GM23338 (cell line): Measurements from ENCODE around the gene MIPEP. TPM values are rescaled to one million over a fixed set of nuclear protein-coding genes. Genes with fewer than 3 reads are reported as not detected.

Experiments used
- ATAC-seq: fragments of 200-7000 bp; cut with Tn5 transposase; 3 replicates; pipeline ENCODE4 v1.9.1; 2020
- DNase-seq: peaks from one replicate; pipeline ENCODE4 v3.0.0-alpha.2; 2015; ENCODE audit warnings: low spot score
- H2AFZ ChIP-seq: fragments of 200-600 bp; sonication (generic); 2 replicates; pipeline ENCODE4 v1.8.0; 2016; ENCODE audit warnings: antibody characterized with exemption, mild to moderate bottlenecking, moderate library complexity
- H3F3A ChIP-seq: fragments of 200-600 bp; sonication (generic); replicated peaks from 2 replicates; pipeline ENCODE4 v1.8.0; 2017; ENCODE audit warnings: antibody characterized with exemption, mixed run types, low read depth
- H3K27ac ChIP-seq: fragments of 200-600 bp; sonication (generic); 2 replicates; pipeline ENCODE4 v1.6.1; 2016; ENCODE audit warnings: low read depth
- H3K27me3 ChIP-seq: fragments of 200-600 bp; sonication (generic); 2 replicates; pipeline ENCODE4 v1.8.0; 2016; ENCODE audit warnings: mild to moderate bottlenecking, mixed run types, moderate library complexity; ENCODE audit not compliant: insufficient read depth
- H3K36me3 ChIP-seq: fragments of 200-600 bp; sonication (generic); 2 replicates; pipeline ENCODE4 v1.8.0; 2016; ENCODE audit warnings: mild to moderate bottlenecking; ENCODE audit not compliant: insufficient read depth
- H3K4me1 ChIP-seq: fragments of 200-600 bp; sonication (generic); 2 replicates; pipeline ENCODE4 v1.8.0; 2016; ENCODE audit warnings: mild to moderate bottlenecking, moderate library complexity; ENCODE audit not compliant: insufficient read depth
- H3K4me2 ChIP-seq: fragments of 200-600 bp; sonication (generic); 2 replicates; pipeline ENCODE4 v1.7.1; 2017; ENCODE audit warnings: mixed run types
- H3K4me3 ChIP-seq: fragments of 200-600 bp; sonication (generic); 2 replicates; pipeline ENCODE4 v1.6.1; 2016; ENCODE audit warnings: mixed run types
- H3K79me2 ChIP-seq: fragments of 200-600 bp; sonication (generic); replicated peaks from 2 replicates; pipeline ENCODE4 v1.8.0; 2017; ENCODE audit warnings: mild to moderate bottlenecking; ENCODE audit not compliant: insufficient read depth
- H3K9me2 ChIP-seq: fragments of 200-600 bp; sonication (generic); 2 replicates; pipeline ENCODE4 v1.8.0; 2017; ENCODE audit not compliant: insufficient read depth
- H4K20me1 ChIP-seq: fragments of 200-600 bp; sonication (generic); replicated peaks from 2 replicates; pipeline ENCODE4 v1.8.0; 2017; ENCODE audit warnings: mild to moderate bottlenecking; ENCODE audit not compliant: insufficient read depth
- H3K27ac Mint-ChIP-seq: 2 replicates; pipeline ENCODE4 v1.8.0; 2020; ENCODE audit warnings: inconsistent platforms, mild to moderate bottlenecking, moderate library complexity, mixed read lengths
- H3K27me3 Mint-ChIP-seq: 3 replicates; pipeline ENCODE4 v1.8.0; 2022; ENCODE audit warnings: low read depth, mild to moderate bottlenecking, moderate library complexity, mixed read lengths, inconsistent platforms; ENCODE audit not compliant: insufficient read depth, poor library complexity
- H3K36me3 Mint-ChIP-seq: 3 replicates; pipeline ENCODE4 v1.8.0; 2021; ENCODE audit warnings: low read depth, mild to moderate bottlenecking, inconsistent platforms, moderate library complexity, mixed read lengths
- H3K4me1 Mint-ChIP-seq: 3 replicates; pipeline ENCODE4 v1.8.0; 2020; ENCODE audit warnings: mild to moderate bottlenecking, inconsistent platforms, mixed read lengths
- H3K4me3 Mint-ChIP-seq: 3 replicates; pipeline ENCODE4 v1.8.0; 2021; ENCODE audit warnings: moderate library complexity, mild to moderate bottlenecking, inconsistent platforms, mixed read lengths
- H3K9me3 Mint-ChIP-seq: 3 replicates; pipeline ENCODE4 v1.8.0; 2020; ENCODE audit warnings: moderate library complexity, mild to moderate bottlenecking, inconsistent platforms, mixed read lengths
- CREB1 ChIP-seq: fragments of 250-450 bp; sonication (Bioruptor Pico); IDR thresholded peaks from 2 replicates; pipeline ENCODE4 v1.5.0; 2020; ENCODE audit warnings: low read depth, mild to moderate bottlenecking, moderate library complexity
- ETS1 ChIP-seq: IDR thresholded peaks from 2 replicates; pipeline ENCODE4 v1.6.1; 2016; ENCODE audit warnings: antibody characterized with exemption
- EZH2 ChIP-seq: fragments of 200-600 bp; sonication (generic); IDR thresholded peaks from one replicate; pipeline ENCODE4 v1.8.0; 2017; ENCODE audit warnings: antibody characterized with exemption, mild to moderate bottlenecking, low read depth; ENCODE audit not compliant: unreplicated experiment
- EZH2phosphoT487 ChIP-seq: fragments of 200-600 bp; sonication (generic); IDR thresholded peaks from one replicate; pipeline ENCODE4 v1.8.1; 2018; ENCODE audit warnings: antibody characterized with exemption; ENCODE audit not compliant: unreplicated experiment
- JUNB ChIP-seq: IDR thresholded peaks from one replicate; pipeline ENCODE4 v1.6.1; 2016; ENCODE audit warnings: antibody characterized with exemption; ENCODE audit not compliant: unreplicated experiment
- NANOG ChIP-seq: IDR thresholded peaks from 2 replicates; pipeline ENCODE4 v1.6.1; 2016; ENCODE audit warnings: antibody characterized with exemption, borderline replicate concordance
- POLR2AphosphoS5 ChIP-seq: IDR thresholded peaks from 2 replicates; pipeline ENCODE4 v1.6.1; 2016; ENCODE audit warnings: antibody characterized with exemption, low read depth
- REST ChIP-seq: IDR thresholded peaks from one replicate; pipeline ENCODE4 v1.6.1; 2018; ENCODE audit warnings: antibody characterized with exemption; ENCODE audit not compliant: unreplicated experiment
- STAT1 ChIP-seq: IDR thresholded peaks from one replicate; pipeline ENCODE4 v1.6.1; 2016; ENCODE audit warnings: antibody characterized with exemption; ENCODE audit not compliant: unreplicated experiment
- ZNF114 ChIP-seq: fragments of 250-450 bp; sonication (Bioruptor Pico); IDR thresholded peaks from 2 replicates; pipeline ENCODE4 v1.5.0; 2020; ENCODE audit warnings: mild to moderate bottlenecking, moderate library complexity
- ZNF331 ChIP-seq: fragments of 250-450 bp; sonication (Bioruptor Pico); IDR thresholded peaks from 2 replicates; pipeline ENCODE4 v1.5.0; 2020; ENCODE audit warnings: low read depth, mild to moderate bottlenecking, moderate library complexity
- ZNF462 ChIP-seq: fragments of 250-450 bp; sonication (Bioruptor Pico); IDR thresholded peaks from 2 replicates; pipeline ENCODE4 v1.5.0; 2020; ENCODE audit warnings: mild to moderate bottlenecking, moderate library complexity
- polyA plus RNA-seq: library from polyadenylated mRNA; unstranded; fragments of >200 nt; fragmentation: Nextera tagmentation; extraction: Ambion mirVana; gene quantifications from 2 replicates; pipeline ENCODE4 v1.2.1, GENCODE V29; 2016
- total RNA-seq: library from RNA; depleted of rRNA; stranded (reverse); fragments of >200 nt; shearing (Covaris generic); gene quantifications from 2 replicates; pipeline ENCODE4 v1.2.3, GENCODE V29; 2014
- TF ChIP-seq, protein P1 (sequence below), 2 experiments: fragments of 200-600 bp in 1 of 2; sonication (generic) in 1 of 2; conservative IDR thresholded peaks; 2 replicates each; pipeline versions ENCODE4 v1.5.1 to v1.6.1; 2016 to 2017; ENCODE audit warnings: antibody characterized with exemption in 2 of 2, low read depth in 2 of 2, mild to moderate bottlenecking in 2 of 2, moderate library complexity in 1 of 2

Gene MIPEP
- total and polyA plus RNA-seq, 2 experiments from 2014 or later = 20.8 to 22.5 TPM

GRCh38 chr13:23692816-23693215, 196.4 kb downstream of the MIPEP start:
- Mint-ChIP-seq H3K36me3 (no peaks in the 10 kb centered on the region), H3K27ac (no peak overlapping the region)
- no peak for DNase-seq

More at GRCh38 chr13:23692816-23693215, 196.4 kb downstream of the MIPEP start:
- H3K79me2 ChIP-seq = no peaks in the 10 kb centered on the region
- H3K9me2 ChIP-seq = no peaks in the 10 kb centered on the region
- no peak for ATAC-seq
- no peak overlapping the region for H3K4me2 ChIP-seq
- no peak overlapping the region for H2AFZ ChIP-seq
- no peaks in the 10 kb centered on the region for H4K20me1 ChIP-seq
- Mint-ChIP-seq H3K4me3 (no peak overlapping the region), H3K27me3 (peaks cover 6% of the 10 kb centered on the region), H3K4me1 (peaks cover 11% of the 10 kb centered on the region), H3K9me3 (no peaks in the 10 kb centered on the region)
- no peaks in the 10 kb centered on the region for H3F3A ChIP-seq
- no peak overlapping the region for H3K27ac ChIP-seq
- H3K27me3 ChIP-seq = no peaks in the 10 kb centered on the region
- TF ChIP-seq CREB1 (no peak), REST (no peak), STAT1 (no peak), JUNB (no peak), EZH2 (no peak), ZNF462 (CRISPR knock-in tag) (no peak), ZNF331 (no peak), ETS1 (no peak), ZNF114 (CRISPR knock-in tag) (no peak), EZH2phosphoT487 (no peak), NANOG (no peak), POLR2AphosphoS5 (no peak)
- TF ChIP-seq, protein P1, sequence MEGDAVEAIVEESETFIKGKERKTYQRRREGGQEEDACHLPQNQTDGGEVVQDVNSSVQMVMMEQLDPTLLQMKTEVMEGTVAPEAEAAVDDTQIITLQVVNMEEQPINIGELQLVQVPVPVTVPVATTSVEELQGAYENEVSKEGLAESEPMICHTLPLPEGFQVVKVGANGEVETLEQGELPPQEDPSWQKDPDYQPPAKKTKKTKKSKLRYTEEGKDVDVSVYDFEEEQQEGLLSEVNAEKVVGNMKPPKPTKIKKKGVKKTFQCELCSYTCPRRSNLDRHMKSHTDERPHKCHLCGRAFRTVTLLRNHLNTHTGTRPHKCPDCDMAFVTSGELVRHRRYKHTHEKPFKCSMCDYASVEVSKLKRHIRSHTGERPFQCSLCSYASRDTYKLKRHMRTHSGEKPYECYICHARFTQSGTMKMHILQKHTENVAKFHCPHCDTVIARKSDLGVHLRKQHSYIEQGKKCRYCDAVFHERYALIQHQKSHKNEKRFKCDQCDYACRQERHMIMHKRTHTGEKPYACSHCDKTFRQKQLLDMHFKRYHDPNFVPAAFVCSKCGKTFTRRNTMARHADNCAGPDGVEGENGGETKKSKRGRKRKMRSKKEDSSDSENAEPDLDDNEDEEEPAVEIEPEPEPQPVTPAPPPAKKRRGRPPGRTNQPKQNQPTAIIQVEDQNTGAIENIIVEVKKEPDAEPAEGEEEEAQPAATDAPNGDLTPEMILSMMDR (conservative IDR thresholded peaks at IDR 0.05; ENCODE audit: low read depth in 2 of 2) = no peak
- no peaks in the 10 kb centered on the region; the same call in 1 of the 2 replicates for H3K36me3 ChIP-seq
- peaks cover 15% of the 10 kb centered on the region; the same call in 1 of the 2 replicates for H3K4me1 ChIP-seq
- no peak overlapping the region for H3K4me3 ChIP-seq
